HG02885 (cell line): ENCODE data around the gene SNAPC2.
"Not testable (repeated sequence)": the region's sequence is repeated elsewhere in the genome, so short reads cannot be mapped to it uniquely, and the experiment has no call there.

Experiments used
- ATAC-seq: cut with Tn5 transposase; IDR thresholded peaks from one replicate; pipeline ENCODE4 v1.9.1; 2021; ENCODE audit warnings: mild to moderate bottlenecking; ENCODE audit not compliant: unreplicated experiment, poor library complexity

The SNAPC2 gene

DNA sequence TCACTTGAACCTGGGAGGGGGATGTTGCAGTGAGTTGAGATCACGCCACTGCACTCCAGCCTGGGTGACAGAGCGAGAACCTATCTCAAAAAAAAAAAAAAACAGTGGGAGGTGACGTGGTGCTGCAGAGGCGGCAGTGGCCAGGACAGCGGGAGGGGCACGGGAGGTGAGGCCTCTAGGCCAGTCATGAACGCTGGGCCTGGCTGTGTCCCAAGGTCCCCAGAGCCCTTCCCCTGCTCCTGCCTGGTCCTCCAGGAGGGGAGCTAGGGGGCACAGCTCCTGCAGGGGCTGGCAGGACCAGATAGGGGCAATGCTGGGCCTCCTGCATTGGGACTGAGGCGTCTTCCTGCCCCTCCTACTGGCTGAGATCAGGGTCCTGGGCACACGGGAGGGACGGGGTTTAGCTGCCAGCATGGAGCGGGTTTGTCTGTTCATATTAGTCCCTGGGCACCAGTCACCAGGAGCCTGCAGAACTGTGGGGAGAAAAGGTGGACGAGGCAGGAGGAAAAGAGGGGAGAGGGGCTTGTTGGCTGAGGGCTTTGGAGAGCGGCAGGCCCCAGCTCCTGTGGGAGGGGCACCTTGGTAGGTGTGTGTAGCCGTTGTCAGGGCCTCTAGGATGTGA, 11.9 kb upstream of the SNAPC2 start:
- ATAC-seq, result no peak

DNA sequence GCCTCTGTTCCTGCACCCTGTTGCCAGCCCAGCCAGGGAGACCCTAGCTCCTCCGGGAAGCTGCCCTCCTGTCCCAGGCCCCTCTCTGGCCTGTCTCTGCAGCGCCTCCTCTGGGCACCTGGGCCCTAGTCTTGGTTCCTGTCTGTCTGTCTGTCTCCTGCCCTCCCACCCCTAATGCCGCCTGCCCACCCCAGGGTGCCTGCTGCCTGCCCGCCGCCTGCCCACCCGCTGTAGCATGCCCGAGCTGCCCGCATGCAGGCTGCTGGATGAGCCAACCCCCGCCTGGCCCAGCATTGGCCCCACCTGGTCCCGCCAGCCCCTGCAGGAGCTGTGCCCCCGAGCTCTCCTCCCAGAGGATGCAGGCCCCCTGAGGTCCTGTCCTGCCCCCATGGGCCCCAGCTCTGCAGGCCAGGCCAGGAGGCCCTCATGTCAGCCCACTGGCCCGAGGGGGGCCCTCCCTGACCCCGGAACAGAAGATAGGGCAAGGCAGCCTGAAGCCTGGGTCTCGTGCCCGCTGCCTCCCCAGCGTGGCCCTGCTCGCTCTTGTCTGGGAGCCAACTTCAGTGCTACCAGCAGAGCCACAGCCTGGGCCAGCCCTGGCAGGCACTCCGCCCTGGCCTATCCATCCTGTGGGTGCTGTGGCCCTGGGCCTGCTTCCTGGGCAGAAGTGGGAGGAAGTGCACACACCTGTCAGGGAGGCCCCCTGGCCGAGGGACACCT, 11.2 kb upstream of the SNAPC2 start:
- no peak for ATAC-seq

DNA sequence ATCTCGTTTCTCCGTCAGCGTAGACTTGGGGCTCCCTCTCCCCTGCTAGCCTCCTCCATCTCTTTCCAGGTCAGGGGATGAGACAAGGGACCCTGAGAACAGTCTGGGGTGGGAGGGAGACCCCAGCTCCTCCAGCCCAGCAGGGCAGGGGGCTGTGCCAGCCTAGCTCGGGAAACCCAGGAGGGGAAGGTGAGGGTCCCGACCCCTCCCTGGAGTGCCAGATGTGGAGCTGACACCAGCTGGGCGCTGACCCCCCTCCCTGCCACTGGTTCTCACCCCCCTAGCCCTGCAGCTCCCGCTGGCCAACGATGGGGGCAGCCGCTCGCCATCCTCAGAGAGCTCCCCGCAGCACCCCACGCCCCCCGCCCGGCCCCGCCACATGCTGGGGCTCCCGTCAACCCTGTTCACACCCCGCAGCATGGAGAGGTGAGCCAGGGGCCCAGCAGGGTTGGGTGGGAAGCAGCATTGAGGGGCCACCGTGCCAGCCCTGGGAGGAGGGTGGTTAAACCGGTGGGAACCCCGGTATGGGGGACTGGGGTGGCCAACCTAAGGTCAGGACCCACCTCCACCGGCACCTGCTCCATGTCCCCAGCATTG, 10.6 kb upstream of the SNAPC2 start:
- ATAC-seq, result no peak

DNA sequence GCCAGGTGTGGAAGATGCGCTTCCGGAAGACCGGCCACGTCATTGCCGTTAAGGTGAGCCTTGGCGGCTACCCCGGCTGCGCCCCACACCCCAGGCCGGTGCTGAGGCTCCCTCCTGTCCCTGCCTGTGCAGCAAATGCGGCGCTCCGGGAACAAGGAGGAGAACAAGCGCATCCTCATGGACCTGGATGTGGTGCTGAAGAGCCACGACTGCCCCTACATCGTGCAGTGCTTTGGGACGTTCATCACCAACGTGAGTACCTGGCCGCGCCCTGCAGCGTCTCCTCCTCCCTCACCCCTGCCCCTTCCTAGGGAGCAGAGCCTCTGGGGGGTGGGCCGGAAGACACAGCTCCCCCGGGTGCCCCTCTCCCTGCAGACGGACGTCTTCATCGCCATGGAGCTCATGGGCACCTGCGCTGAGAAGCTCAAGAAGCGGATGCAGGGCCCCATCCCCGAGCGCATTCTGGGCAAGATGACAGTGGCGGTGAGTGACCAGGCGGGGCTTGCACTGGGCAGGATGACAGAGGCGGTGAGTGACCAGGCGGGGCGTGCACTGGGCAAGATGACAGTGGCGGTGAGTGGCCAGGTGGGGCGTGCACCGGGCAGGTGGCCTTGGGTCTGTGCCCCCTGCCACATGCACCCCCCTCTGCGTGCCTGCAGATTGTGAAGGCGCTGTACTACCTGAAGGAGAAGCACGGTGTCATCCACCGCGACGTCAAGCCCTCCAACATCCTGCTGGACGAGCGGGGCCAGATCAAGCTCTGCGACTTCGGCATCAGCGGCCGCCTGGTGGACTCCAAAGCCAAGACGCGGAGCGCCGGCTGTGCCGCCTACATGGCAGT, 9.6 kb upstream of the SNAPC2 start:
- ATAC-seq, result no peak

DNA sequence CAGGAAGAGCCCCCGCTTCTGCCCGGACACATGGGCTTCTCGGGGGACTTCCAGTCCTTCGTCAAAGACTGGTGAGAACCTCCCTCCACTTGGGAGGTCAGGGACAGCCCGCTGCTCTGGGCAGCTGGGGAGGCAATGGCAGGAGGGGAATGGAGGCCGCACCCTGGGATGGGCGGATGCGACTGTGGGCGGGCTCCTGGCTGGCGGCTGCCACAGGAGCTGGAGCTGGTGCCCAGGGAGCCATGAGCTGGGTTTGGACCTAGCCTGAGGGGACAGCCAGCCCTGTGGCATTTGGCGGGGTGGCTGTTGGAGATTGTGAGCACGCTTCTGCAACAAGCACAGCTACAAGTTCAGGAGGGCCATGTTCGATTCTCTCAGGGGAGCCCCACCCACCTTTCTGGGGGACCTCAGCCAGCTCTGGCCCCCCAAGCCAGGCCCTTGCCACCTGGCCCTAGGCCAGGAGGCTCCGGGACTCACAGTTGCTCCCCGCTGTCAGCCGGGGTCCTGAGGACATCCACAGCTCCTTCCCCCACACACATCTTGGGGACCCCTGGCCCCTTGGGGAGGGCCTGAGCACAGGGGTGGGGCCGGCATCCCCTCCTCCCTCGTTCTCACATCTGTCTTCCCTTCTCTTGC, 8.5 kb upstream of the SNAPC2 start:
- no peak for ATAC-seq

DNA sequence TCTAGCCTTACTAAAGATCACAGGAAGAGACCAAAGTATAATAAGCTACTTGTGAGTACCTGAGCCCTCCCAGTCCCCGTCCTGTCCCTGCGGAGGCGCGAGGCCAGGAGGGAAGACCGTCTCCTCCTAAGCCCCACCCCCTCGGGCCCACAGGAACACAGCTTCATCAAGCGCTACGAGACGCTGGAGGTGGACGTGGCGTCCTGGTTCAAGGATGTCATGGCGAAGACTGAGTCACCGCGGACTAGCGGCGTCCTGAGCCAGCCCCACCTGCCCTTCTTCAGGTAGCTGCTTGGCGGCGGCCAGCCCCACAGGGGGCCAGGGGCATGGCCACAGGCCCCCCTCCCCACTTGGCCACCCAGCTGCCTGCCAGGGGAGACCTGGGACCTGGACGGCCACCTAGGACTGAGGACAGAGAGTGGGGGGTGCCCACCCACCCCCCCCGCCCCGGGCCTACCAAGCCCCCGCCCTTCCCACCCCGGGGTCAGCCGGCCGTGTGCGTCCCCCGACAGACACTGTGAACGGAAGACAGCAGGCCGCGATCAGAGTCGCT, 7.9 kb upstream of the SNAPC2 start:
- ATAC-seq, result no peak

DNA sequence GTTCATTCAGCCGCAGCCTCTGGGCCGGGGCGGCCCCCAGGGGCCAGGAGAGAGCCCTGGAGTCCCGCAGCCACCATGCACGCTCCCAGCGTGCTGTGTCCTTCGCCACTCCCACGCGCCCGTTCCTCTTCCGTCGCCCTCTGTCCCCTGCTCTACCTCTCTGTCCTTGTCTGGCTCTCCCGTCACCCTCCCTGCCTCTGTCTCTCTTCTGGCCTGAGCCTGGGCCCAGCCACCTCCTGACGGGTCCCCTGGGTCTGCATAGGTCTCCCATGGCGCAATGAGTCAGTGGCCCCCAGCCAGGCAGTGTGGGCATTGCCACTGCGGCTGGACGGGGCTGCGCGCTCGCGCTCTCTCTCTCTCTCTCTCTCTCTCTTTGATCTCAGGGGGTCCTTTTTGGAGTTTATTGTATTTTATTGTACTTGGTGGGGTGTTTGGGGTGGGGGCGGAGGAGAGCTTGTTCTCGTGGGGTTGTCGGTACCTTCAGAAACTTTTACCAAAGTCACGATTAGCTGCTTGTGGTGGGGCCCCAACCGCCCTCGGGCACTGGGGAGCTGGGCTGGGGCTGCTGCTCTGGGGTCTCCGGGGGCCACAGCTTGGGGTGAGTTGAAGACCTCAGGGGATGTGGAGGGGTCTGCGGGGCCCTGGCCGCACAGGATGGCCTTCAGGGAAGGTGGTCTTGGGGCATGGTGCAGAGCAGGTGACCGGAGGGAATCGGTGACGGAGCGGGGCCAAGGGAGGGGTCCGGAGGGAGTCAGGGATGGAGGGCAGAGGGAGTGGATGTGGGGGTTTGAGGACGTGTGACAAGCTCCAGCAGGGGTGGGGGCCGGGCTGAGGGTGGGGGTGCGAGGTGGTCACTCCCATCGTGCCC, 7.2 kb upstream of the SNAPC2 start:
- no peak for ATAC-seq

DNA sequence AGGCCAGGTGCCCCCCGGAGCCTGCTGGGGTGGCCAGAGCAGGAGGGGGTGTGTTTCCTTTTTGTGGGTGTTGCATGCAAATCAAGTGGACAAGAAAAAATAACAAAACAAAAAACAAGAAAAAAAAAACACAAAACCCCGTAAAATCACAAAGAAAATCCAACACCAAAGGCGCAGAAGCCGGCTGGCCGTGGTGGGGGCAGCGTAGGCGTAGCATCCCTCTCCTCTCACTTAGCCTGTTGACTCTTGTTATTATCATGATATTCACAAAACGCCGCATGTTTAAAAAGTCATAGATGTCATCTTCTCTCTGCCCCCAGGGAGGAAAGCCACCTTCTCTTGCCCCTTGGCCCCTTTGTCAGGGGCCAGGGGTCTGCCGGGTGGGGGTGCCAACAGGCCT, 6.5 kb upstream of the SNAPC2 start:
- no peak for ATAC-seq

DNA sequence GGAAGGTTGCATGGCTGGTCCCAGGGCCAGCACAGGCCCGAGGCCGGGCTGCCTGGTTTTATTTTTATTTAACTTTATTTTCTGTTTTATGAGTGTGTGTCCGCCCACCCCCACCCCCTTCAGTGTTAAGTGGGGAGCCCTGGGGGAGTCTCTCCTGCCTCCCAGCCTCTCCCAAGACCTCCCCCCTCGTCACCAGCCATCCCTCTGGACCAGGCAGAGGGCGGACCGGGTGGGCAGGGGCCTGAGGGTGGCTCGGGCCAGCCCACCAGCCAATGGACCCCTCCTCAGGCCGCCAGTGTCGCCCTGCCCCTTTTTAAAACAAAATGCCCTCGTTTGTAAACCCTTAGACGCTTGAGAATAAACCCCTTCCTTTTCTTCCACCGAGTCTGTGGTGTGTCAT, 6.0 kb upstream of the SNAPC2 start:
- no peak for ATAC-seq

DNA sequence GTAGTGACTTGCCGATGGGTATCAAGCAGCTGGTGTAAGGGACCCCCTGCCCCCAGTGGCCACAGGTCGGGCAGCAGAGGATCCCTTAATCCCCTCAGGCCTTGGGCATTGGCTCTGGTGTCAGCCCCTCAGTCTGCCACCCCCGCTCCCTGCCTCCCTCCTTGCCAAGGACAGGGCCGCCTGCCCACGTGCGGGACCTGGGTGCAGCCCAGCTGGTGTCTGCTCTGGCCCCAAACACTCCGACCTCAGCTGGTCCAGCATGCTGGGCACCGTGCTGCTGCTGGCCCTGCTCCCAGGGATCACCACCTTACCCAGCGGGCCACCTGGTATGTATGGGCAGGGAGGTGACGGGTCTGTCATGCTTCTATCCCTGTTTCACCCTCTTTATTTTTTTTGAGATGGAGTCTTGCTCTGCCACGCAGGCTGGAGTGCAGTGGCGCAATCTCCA, 5.5 kb upstream of the SNAPC2 start, which contains the start of gene TGFBR3L:
Gene TGFBR3L, plus strand, starts transcription at position 233 of the 448 bp plus-strand sequence.
- no peak for ATAC-seq

DNA sequence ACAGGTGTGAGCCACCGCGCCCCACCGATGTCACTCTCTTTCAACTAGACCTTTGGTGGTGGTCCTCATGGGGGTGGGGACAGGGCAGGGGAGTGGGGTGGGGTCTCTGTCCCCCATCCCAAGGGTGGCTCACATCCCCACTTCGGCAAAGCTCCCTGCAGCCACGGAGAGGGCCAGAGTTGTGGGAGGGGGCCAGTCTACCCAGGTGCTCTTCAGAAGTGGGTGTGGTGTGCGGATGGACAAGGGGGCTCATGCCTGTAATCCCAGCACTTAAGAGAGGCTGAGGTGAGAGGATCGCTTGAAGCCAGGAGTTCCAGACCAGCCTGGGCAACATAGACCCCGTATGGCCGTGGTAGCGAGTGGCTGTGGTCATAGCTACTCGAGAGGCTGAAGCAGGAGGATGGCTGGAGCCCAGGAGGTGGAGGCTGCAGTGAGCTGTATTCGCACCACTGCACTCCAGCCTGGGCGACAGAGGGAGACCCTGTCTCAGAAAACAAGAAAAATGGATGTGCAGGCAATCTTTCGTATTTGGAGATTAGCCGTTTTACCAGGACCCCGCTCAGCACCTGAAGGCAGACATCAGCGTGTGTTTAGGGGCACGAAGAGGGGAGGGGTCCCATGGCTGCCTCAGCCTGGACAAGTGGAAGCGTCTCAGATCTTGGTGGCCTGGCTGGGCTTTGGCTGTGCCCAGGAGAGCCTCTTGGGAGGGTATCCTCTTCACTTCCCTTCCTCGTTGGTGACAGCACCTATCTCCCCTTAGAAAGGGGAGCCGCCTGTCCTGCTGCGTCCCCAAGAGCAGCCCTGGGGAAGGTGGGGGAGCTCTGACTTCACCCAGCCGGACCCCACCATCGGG, 4.7 kb upstream of the SNAPC2 start:
- ATAC-seq, result no peak

DNA sequence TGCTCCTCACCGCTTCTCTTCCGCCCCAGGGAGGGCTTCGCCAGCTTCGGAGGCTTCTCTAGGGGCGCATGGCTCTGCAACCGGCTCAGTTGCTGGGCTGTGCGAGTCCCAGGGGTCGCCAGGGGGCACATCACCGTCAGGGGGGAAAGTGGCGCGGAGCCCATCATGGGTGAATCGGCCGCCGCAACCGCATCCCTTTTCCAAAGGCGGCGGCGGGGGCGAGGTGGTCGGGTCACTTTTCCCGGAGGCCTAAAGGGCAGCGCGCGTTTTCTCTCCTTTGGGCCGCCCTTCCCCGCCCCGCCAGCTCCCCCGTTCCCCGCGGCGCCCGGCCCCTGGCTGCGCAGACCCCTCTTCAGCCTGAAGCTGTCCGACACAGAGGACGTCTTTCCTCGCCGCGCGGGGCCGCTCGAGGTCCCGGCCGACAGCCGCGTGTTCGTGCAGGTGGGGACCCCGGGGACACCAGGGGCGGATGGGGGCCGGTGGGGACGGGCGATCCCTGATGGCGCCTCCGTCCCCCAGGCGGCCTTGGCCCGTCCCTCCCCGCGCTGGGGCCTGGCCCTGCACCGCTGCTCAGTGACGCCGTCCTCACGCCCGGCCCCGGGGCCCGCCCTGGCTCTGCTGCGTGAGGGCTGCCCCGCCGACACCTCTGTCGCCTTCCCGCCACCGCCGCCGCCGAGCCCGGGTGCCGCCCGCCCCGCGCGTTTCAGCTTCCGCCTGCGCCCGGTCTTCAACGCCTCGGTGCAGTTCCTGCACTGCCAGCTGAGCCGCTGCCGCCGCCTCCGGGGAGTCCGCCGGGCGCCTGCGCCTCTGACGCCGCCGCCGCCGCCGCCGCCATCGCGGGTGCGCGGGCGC, 3.8 kb upstream of the SNAPC2 start:
- ATAC-seq, result no peak

DNA sequence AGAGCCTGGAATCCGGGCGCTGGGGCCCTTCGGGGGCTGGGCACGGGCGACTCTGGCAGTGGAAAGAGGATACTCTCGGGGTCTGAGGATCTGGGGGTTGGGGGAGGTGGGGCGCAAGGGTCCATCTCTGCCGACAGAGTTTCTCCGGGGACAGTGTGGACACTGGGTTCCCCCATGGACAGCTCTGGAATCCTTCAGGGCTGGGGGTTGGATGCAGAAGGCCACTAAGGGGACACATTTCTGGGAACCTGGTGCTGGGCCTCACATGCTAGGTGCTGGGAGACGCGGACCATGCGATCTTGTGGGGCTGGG, 3.2 kb upstream of the SNAPC2 start:
- no peak for ATAC-seq

DNA sequence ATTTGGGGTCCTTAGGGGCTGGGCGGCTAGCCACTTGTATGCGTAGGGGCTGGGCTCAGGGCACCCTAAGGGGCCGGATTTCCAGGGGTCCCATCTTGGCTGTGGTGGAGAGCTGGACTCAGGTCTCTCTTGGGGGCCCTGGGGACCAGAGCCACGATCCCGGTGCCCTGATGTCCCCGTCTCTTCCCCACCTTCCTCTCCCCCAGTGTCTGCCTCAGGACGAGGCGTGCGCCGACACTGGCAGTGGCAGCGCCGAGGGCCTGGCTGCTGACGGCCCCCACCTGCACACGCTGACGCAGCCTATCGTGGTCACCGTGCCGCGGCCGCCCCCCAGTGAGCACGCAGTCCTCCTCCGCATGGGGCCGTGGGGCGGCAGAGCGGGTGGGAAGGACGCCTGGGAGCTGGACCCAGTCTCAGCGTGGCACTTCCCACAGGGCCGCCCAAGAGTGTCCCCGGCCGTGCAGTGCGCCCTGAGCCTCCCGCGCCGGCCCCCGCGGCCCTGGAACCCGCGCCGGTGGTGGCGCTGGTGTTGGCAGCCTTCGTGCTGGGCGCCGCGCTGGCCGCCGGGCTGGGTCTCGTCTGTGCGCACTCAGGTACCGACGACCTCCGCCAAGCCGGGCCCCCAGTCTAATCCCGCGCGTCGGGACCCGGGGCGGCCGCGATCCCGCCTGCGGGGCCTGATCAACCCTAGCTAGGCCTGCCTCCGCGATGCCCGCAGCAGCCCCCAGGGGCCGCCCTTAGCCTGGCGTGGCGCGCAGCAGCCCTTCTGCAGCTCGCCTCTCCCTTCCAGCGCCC, 2.7 kb upstream of the SNAPC2 start:
- no peak for ATAC-seq

DNA sequence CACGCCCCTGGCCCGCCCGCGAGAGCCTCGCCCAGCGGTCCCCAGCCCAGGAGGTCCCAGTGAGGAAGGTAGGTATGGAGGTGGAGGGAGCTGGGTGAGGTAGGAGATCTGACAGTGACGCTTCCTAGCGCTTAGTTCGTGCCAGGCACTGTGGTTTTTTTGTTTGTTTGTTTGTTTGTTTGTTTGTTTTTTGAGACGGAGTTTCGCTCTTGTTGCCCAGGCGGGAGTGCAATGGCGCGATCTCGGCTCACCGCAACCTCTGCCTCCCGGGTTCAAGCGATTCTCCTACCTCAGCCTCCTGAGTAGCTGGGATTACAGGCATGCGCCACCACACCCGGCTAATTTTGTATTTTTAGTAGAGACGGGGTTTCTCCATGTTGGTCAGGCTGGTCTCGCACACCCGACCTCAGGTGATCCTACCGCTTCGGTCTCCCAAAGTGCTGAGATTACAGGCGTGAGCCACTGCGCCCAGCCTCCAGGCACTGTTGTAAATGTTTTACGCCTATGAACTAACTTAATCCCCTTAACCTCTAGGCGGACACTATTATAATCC, 2.0 kb upstream of the SNAPC2 start:
- ATAC-seq, result not testable (repeated sequence)

DNA sequence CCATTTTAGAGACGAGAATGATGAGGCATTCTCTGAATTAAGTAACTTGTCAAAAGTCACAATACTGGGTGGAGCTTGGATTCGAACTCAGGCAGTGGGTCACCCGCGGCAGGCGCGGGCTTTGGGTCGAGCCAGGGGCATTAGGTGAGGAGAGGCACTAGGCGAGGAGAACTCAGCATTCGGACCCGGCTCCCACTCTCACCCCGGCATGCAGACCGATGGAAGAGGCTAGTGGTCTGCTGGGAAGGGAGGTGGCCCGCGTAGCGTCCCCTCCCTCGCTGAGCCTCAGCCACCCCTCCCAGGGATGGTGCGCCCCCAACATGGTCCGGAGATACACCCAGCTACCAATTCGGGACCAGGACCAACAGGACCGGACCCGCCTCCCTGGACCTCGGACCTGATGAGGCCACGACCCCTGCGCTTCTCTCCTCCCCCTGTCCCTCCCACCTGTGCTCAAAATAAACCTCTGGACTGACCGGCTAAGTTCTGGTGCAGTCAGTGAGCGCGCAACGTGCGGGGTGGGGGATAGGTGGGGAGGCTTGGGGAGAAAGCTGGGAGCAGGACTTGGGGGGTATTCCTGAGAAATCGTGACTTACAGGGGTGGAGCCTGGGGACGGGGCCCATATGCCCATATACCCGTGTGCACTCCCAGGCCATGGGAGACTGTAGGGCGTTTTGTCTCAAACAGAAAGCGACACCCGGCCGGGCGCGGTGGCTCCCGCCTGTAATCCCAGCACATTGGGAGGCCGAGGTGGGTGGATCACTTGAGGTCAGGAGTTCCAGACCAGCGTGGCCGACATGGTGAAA, 1.3 kb upstream of the SNAPC2 start:
- ATAC-seq, result no peak
